Activated T-cell treated with anti-CD3 and anti-CD28 coated beads, Interleukin-2, amount 50 U/mL, for 1 hour (primary cell): Measurements from ENCODE around the gene MXRA7.
"Not testable (repeated sequence)": the region's sequence is repeated elsewhere in the genome, so short reads cannot be mapped to it uniquely, and the experiment has no call there.

Source experiments
- DNase-seq: peaks from one replicate; pipeline ENCODE4 v3.0.0-alpha.2; 2020

The MXRA7 gene

DNA sequence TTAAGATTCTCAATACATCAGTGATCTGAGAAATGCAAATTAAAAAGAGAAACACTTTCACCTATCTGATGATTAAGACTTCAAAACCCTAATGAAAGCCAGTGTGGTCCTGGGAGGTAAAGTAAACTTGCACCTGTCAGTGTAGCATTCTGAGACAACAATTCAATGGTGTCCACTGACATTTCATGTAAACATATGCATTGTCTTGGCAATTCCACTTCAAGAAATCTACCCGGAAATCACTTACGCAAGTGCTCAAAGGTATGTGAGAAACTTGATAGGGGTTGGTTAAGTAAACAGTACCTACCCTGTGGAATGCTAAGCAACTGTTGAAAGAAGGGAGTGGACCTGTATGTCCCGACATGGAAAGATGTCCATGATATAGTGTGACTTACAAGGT, 69.3 kb downstream of the MXRA7 start:
- no peak for DNase-seq

- DNase-seq: no peak
Observed at GRCh38 chr17:76640550-76641380, 70.0 kb downstream of the MXRA7 start.

- no peak for DNase-seq
Observed at GRCh38 chr17:76638263-76638662, 72.5 kb downstream of the MXRA7 start.

- DNase-seq: not testable (repeated sequence)
Observed at GRCh38 chr17:76636486-76637206, 74.1 kb downstream of the MXRA7 start.

GRCh38 chr17:76635659-76636360, 75.0 kb downstream of the MXRA7 start:
- DNase-seq: no peak

GRCh38 chr17:76635039-76635438, 75.7 kb downstream of the MXRA7 start:
- no peak for DNase-seq

DNA sequence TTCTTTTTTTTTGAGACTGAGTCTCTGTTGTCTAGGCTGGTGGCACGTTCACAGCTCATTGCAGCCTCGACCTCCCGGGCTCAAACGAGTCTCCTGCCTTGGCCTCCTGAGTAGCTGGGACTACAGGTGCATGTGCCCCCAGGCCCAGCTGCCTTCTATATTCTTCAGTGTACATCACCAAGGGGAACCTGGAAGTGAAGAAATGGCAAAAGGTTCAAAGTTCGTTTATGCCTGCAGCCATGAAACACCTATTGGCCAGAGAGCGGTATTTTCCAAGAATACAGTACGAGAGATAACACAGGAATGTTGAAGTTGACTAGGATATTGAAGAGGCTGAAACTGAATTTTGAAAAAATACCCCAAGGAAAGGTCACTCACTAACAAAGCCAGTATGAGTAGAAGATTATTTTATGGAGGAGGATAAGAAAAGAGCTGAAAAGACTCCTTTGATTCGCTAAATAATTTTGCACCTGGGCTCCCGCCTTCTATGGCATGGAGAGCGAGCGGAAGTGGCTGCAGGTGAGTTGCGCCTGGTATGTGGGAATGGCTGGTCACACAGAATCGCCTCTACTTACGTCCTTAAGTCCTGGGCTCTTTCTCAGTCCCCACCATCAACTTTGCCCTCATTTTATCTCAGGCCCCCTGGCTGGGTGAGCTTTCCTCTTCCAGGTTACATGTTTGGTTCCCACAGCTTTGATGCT, 77.0 kb downstream of the MXRA7 start:
- no peak for DNase-seq

DNA sequence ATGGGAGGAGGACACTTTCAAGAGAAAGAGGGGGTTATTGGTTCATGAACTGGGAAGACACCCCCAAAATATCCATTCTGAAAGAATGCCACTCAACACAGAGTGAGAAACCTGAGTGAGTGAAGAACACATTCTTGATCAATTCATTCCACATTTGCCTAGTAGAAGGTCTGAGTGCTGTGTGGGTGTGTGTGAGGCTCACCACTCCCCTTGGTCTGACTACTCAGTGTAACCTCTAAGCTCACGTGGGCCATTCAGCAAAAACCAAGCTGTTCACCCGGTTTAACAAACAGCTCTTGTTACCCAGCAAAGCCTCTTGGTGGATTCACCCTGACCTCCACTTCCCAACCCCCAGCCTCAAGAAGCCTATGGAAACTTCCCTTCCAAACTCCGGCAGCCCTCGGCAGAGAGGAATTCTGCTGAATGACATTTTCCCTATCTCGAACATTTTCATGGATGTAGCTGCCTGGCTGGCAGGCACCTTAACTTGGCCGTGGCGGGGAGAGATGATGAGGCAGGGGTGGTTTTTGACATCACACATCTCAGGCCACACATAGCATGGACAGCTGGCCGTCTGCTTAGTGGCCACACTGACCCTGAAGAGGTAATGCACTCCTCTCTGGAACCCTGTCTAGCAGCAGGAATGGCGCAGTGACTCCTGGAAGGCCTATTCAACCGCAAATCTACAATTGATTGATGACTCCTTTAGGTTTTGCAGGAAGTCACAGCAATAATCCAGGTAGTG, 78.8 kb downstream of the MXRA7 start:
- DNase-seq: no peak

- DNase-seq: no peak
Observed at GRCh38 chr17:76630151-76630550, 80.6 kb downstream of the MXRA7 start.
